GM23338 (cell line): ENCODE results near the gene TAGLN3. TPM values are rescaled to one million over a fixed set of nuclear protein-coding genes. Genes with fewer than 3 reads are reported as not detected.

Experiments
- ATAC-seq: fragments of 200-7000 bp; cut with Tn5 transposase; 3 replicates; pipeline ENCODE4 v1.9.1; 2020
- DNase-seq: peaks from one replicate; pipeline ENCODE4 v3.0.0-alpha.2; 2015; ENCODE audit warnings: low spot score
- H2AFZ ChIP-seq: fragments of 200-600 bp; sonication (generic); 2 replicates; pipeline ENCODE4 v1.8.0; 2016; ENCODE audit warnings: antibody characterized with exemption, mild to moderate bottlenecking, moderate library complexity
- H3F3A ChIP-seq: fragments of 200-600 bp; sonication (generic); replicated peaks from 2 replicates; pipeline ENCODE4 v1.8.0; 2017; ENCODE audit warnings: antibody characterized with exemption, mixed run types, low read depth
- H3K27ac ChIP-seq: fragments of 200-600 bp; sonication (generic); 2 replicates; pipeline ENCODE4 v1.6.1; 2016; ENCODE audit warnings: low read depth
- H3K27me3 ChIP-seq: fragments of 200-600 bp; sonication (generic); 2 replicates; pipeline ENCODE4 v1.8.0; 2016; ENCODE audit warnings: mild to moderate bottlenecking, mixed run types, moderate library complexity; ENCODE audit not compliant: insufficient read depth
- H3K36me3 ChIP-seq: fragments of 200-600 bp; sonication (generic); 2 replicates; pipeline ENCODE4 v1.8.0; 2016; ENCODE audit warnings: mild to moderate bottlenecking; ENCODE audit not compliant: insufficient read depth
- H3K4me1 ChIP-seq: fragments of 200-600 bp; sonication (generic); 2 replicates; pipeline ENCODE4 v1.8.0; 2016; ENCODE audit warnings: mild to moderate bottlenecking, moderate library complexity; ENCODE audit not compliant: insufficient read depth
- H3K4me2 ChIP-seq: fragments of 200-600 bp; sonication (generic); 2 replicates; pipeline ENCODE4 v1.7.1; 2017; ENCODE audit warnings: mixed run types
- H3K4me3 ChIP-seq: fragments of 200-600 bp; sonication (generic); 2 replicates; pipeline ENCODE4 v1.6.1; 2016; ENCODE audit warnings: mixed run types
- H3K79me2 ChIP-seq: fragments of 200-600 bp; sonication (generic); replicated peaks from 2 replicates; pipeline ENCODE4 v1.8.0; 2017; ENCODE audit warnings: mild to moderate bottlenecking; ENCODE audit not compliant: insufficient read depth
- H3K9me2 ChIP-seq: fragments of 200-600 bp; sonication (generic); 2 replicates; pipeline ENCODE4 v1.8.0; 2017; ENCODE audit not compliant: insufficient read depth
- H4K20me1 ChIP-seq: fragments of 200-600 bp; sonication (generic); replicated peaks from 2 replicates; pipeline ENCODE4 v1.8.0; 2017; ENCODE audit warnings: mild to moderate bottlenecking; ENCODE audit not compliant: insufficient read depth
- H3K27ac Mint-ChIP-seq: 2 replicates; pipeline ENCODE4 v1.8.0; 2020; ENCODE audit warnings: inconsistent platforms, mild to moderate bottlenecking, moderate library complexity, mixed read lengths
- H3K27me3 Mint-ChIP-seq: 3 replicates; pipeline ENCODE4 v1.8.0; 2022; ENCODE audit warnings: low read depth, mild to moderate bottlenecking, moderate library complexity, mixed read lengths, inconsistent platforms; ENCODE audit not compliant: insufficient read depth, poor library complexity
- H3K36me3 Mint-ChIP-seq: 3 replicates; pipeline ENCODE4 v1.8.0; 2021; ENCODE audit warnings: low read depth, mild to moderate bottlenecking, inconsistent platforms, moderate library complexity, mixed read lengths
- H3K4me1 Mint-ChIP-seq: 3 replicates; pipeline ENCODE4 v1.8.0; 2020; ENCODE audit warnings: mild to moderate bottlenecking, inconsistent platforms, mixed read lengths
- H3K4me3 Mint-ChIP-seq: 3 replicates; pipeline ENCODE4 v1.8.0; 2021; ENCODE audit warnings: moderate library complexity, mild to moderate bottlenecking, inconsistent platforms, mixed read lengths
- H3K9me3 Mint-ChIP-seq: 3 replicates; pipeline ENCODE4 v1.8.0; 2020; ENCODE audit warnings: moderate library complexity, mild to moderate bottlenecking, inconsistent platforms, mixed read lengths
- CREB1 ChIP-seq: fragments of 250-450 bp; sonication (Bioruptor Pico); IDR thresholded peaks from 2 replicates; pipeline ENCODE4 v1.5.0; 2020; ENCODE audit warnings: low read depth, mild to moderate bottlenecking, moderate library complexity
- ETS1 ChIP-seq: IDR thresholded peaks from 2 replicates; pipeline ENCODE4 v1.6.1; 2016; ENCODE audit warnings: antibody characterized with exemption
- EZH2 ChIP-seq: fragments of 200-600 bp; sonication (generic); IDR thresholded peaks from one replicate; pipeline ENCODE4 v1.8.0; 2017; ENCODE audit warnings: antibody characterized with exemption, mild to moderate bottlenecking, low read depth; ENCODE audit not compliant: unreplicated experiment
- EZH2phosphoT487 ChIP-seq: fragments of 200-600 bp; sonication (generic); IDR thresholded peaks from one replicate; pipeline ENCODE4 v1.8.1; 2018; ENCODE audit warnings: antibody characterized with exemption; ENCODE audit not compliant: unreplicated experiment
- JUNB ChIP-seq: IDR thresholded peaks from one replicate; pipeline ENCODE4 v1.6.1; 2016; ENCODE audit warnings: antibody characterized with exemption; ENCODE audit not compliant: unreplicated experiment
- NANOG ChIP-seq: IDR thresholded peaks from 2 replicates; pipeline ENCODE4 v1.6.1; 2016; ENCODE audit warnings: antibody characterized with exemption, borderline replicate concordance
- POLR2AphosphoS5 ChIP-seq: IDR thresholded peaks from 2 replicates; pipeline ENCODE4 v1.6.1; 2016; ENCODE audit warnings: antibody characterized with exemption, low read depth
- STAT1 ChIP-seq: IDR thresholded peaks from one replicate; pipeline ENCODE4 v1.6.1; 2016; ENCODE audit warnings: antibody characterized with exemption; ENCODE audit not compliant: unreplicated experiment
- ZNF331 ChIP-seq: fragments of 250-450 bp; sonication (Bioruptor Pico); IDR thresholded peaks from 2 replicates; pipeline ENCODE4 v1.5.0; 2020; ENCODE audit warnings: low read depth, mild to moderate bottlenecking, moderate library complexity
- ZNF462 ChIP-seq: fragments of 250-450 bp; sonication (Bioruptor Pico); IDR thresholded peaks from 2 replicates; pipeline ENCODE4 v1.5.0; 2020; ENCODE audit warnings: mild to moderate bottlenecking, moderate library complexity
- polyA plus RNA-seq: library from polyadenylated mRNA; unstranded; fragments of >200 nt; fragmentation: Nextera tagmentation; extraction: Ambion mirVana; gene quantifications from 2 replicates; pipeline ENCODE4 v1.2.1, GENCODE V29; 2016
- total RNA-seq: library from RNA; depleted of rRNA; stranded (reverse); fragments of >200 nt; shearing (Covaris generic); gene quantifications from 2 replicates; pipeline ENCODE4 v1.2.3, GENCODE V29; 2014

The TAGLN3 gene
- total and polyA plus RNA-seq, 2 experiments from 2014 or later, result 6.8 to 12.6 TPM

- TF ChIP-seq ZNF462 (CRISPR knock-in tag) (no peak), JUNB (no peak), STAT1 (no peak), ZNF331 (CRISPR knock-in tag) (no peak), POLR2AphosphoS5 (no peak), CREB1 (CRISPR knock-in tag) (no peak), EZH2 (no peak), EZH2phosphoT487 (no peak), NANOG (no peak), ETS1 (no peak)
These were observed 10.9 kb downstream of the TAGLN3 start (continued) for GRCh38 chr3:112009670-112010069.

- Histone ChIP-seq H3K4me2 (no peak overlapping the region), H3K9me2 (no peaks in the 10 kb centered on the region), H3K4me3 (no peak overlapping the region), H3F3A (no peaks in the 10 kb centered on the region), H3K36me3 (no peaks in the 10 kb centered on the region), H3K4me1 (no peaks in the 10 kb centered on the region; the same call in 1 of the 2 replicates), H4K20me1 (no peaks in the 10 kb centered on the region; the same call in 1 of the 2 replicates), H3K27me3 (no peaks in the 10 kb centered on the region), H3K27ac (no peak overlapping the region), H2AFZ (no peak overlapping the region), H3K79me2 (no peaks in the 10 kb centered on the region)
- H3K27me3 Mint-ChIP-seq, result peaks cover 8% of the 10 kb centered on the region
- no peak for ATAC-seq
- H3K9me3 Mint-ChIP-seq, result no peaks in the 10 kb centered on the region
- no peak for DNase-seq
- H3K4me3 Mint-ChIP-seq, result no peak overlapping the region
- H3K36me3 Mint-ChIP-seq, result no peaks in the 10 kb centered on the region
- peaks cover 8% of the 10 kb centered on the region; the same call in 2 of the 3 replicates for H3K4me1 Mint-ChIP-seq
- H3K27ac Mint-ChIP-seq, result no peak overlapping the region
- TF ChIP-seq STAT1, result no peak
- no peak for TF ChIP-seq ETS1
These were observed 11.9 kb downstream of the TAGLN3 start for GRCh38 chr3:112010636-112011035.
